ENCODE results near the gene LRIG1.

The LRIG1 gene

GRCh38 chr3:66539466-66539989 lies 38.7 kb upstream of the LRIG1 start:
- Histone ChIP-seq H3K36me3 (ENCODE audit: insufficient read depth) (no peaks in the 10 kb centered on the region), H3K27ac (no peak overlapping the region), H3K9ac (no peak overlapping the region), H3K79me2 (ENCODE audit: insufficient read depth, low read depth) (no peaks in the 10 kb centered on the region), H3K27me3 (ENCODE audit: insufficient read depth, low read depth) (no peaks in the 10 kb centered on the region), H3K4me3 (IDR thresholded peaks at IDR 0.05; ENCODE audit: insufficient read depth, low read depth, low read length) (no peak overlapping the region), H4K20me1 (ENCODE audit: insufficient read depth) (no peaks in the 10 kb centered on the region), H2AFZ (ENCODE audit: low read depth) (no peak overlapping the region), H3K4me1 (ENCODE audit: low read depth, poor library complexity, severe bottlenecking) (no peaks in the 10 kb centered on the region), H3K4me2 (no peak overlapping the region)
- TF ChIP-seq CTCF (conservative IDR thresholded peaks at IDR 0.05; ENCODE audit: low read depth, low read length), result no peak

- Histone ChIP-seq H3K4me2 (no peak overlapping the region), H3K27me3 (ENCODE audit: insufficient read depth, low read depth) (no peaks in the 10 kb centered on the region), H2AFZ (ENCODE audit: low read depth) (no peak overlapping the region)
These were observed 37.6 kb upstream of the LRIG1 start for GRCh38 chr3:66538390-66538789.

GRCh38 chr3:66537735-66538134 lies 36.9 kb upstream of the LRIG1 start:
- Histone ChIP-seq H4K20me1 (ENCODE audit: insufficient read depth) (no peaks in the 10 kb centered on the region), H3K27ac (no peak overlapping the region), H2AFZ (ENCODE audit: low read depth) (no peak overlapping the region), H3K36me3 (ENCODE audit: insufficient read depth) (no peaks in the 10 kb centered on the region), H3K9ac (no peak overlapping the region), H3K4me2 (no peak overlapping the region), H3K4me1 (ENCODE audit: low read depth, poor library complexity, severe bottlenecking) (no peaks in the 10 kb centered on the region), H3K4me3 (IDR thresholded peaks at IDR 0.05; ENCODE audit: insufficient read depth, low read depth, low read length) (no peak overlapping the region), H3K79me2 (ENCODE audit: insufficient read depth, low read depth) (no peaks in the 10 kb centered on the region), H3K27me3 (ENCODE audit: insufficient read depth, low read depth) (no peaks in the 10 kb centered on the region)
- no peak for TF ChIP-seq CTCF (conservative IDR thresholded peaks at IDR 0.05; ENCODE audit: low read depth, low read length)

More at GRCh38 chr3:66538390-66538789, 37.6 kb upstream of the LRIG1 start:
- Histone ChIP-seq H3K4me1 (ENCODE audit: low read depth, poor library complexity, severe bottlenecking) (no peaks in the 10 kb centered on the region), H3K36me3 (ENCODE audit: insufficient read depth) (no peaks in the 10 kb centered on the region), H3K79me2 (ENCODE audit: insufficient read depth, low read depth) (no peaks in the 10 kb centered on the region), H3K9ac (no peak overlapping the region), H3K4me3 (IDR thresholded peaks at IDR 0.05; ENCODE audit: insufficient read depth, low read depth, low read length) (no peak overlapping the region), H3K27ac (no peak overlapping the region), H4K20me1 (ENCODE audit: insufficient read depth) (no peaks in the 10 kb centered on the region)
- TF ChIP-seq CTCF (conservative IDR thresholded peaks at IDR 0.05; ENCODE audit: low read depth, low read length), result no peak

- Histone ChIP-seq H3K9ac (no peak overlapping the region), H3K36me3 (ENCODE audit: insufficient read depth) (no peaks in the 10 kb centered on the region), H3K27ac (no peak overlapping the region), H2AFZ (ENCODE audit: low read depth) (no peak overlapping the region), H3K4me1 (ENCODE audit: low read depth, poor library complexity, severe bottlenecking) (no peaks in the 10 kb centered on the region), H3K27me3 (ENCODE audit: insufficient read depth, low read depth) (no peaks in the 10 kb centered on the region), H3K79me2 (ENCODE audit: insufficient read depth, low read depth) (no peaks in the 10 kb centered on the region), H3K4me3 (IDR thresholded peaks at IDR 0.05; ENCODE audit: insufficient read depth, low read depth, low read length) (no peak overlapping the region), H4K20me1 (ENCODE audit: insufficient read depth) (no peaks in the 10 kb centered on the region), H3K4me2 (no peak overlapping the region)
- TF ChIP-seq CTCF (conservative IDR thresholded peaks at IDR 0.05; ENCODE audit: low read depth, low read length), result no peak
These were observed 36.0 kb upstream of the LRIG1 start for GRCh38 chr3:66536791-66537190.

Data from KMS-11 (cell line).